Peyer's patch (tissue), 4 donors: Measurements from ENCODE around the gene NDST1. TPM values are rescaled to one million over a fixed set of nuclear protein-coding genes. Genes with fewer than 3 reads are reported as not detected.

ENCODE experiments used
- DNase-seq, 3 donors: peaks; one replicate each; pipeline ENCODE4 v3.0.0-alpha.2; 2017 to 2019
- H3K27ac ChIP-seq, 4 donors: fragments of 200-600 bp; sonication (generic); one replicate each; pipeline ENCODE4 v1.5.1; 2016 to 2019
- H3K27me3 ChIP-seq, 2 donors: fragments of 200-600 bp; sonication (generic); one replicate each; pipeline ENCODE4 v1.5.1; 2019
- H3K36me3 ChIP-seq, 3 donors: fragments of 200-600 bp; sonication (generic); one replicate each; pipeline ENCODE4 v1.5.1; 2016 to 2019
- H3K4me1 ChIP-seq, 4 donors: fragments of 200-600 bp; sonication (generic); one replicate each; pipeline ENCODE4 v1.5.1; 2016 to 2019
- H3K4me3 ChIP-seq, 4 donors: fragments of 200-600 bp; sonication (generic); 1 replicate in 3 of 4; 2 replicates in 1 of 4; pipeline ENCODE4 v1.5.1; 2016 to 2019; ENCODE audit warnings: mild to moderate bottlenecking in 1 of 4
- H3K9me3 ChIP-seq, 4 donors: fragments of 200-600 bp; sonication (generic); one replicate each; pipeline ENCODE4 v1.5.1; 2016 to 2019; ENCODE audit warnings: mild to moderate bottlenecking in 1 of 4
- CTCF ChIP-seq, 6 experiments: fragments of 450-650 bp in 4 of 6; fragments of 200-600 bp in 2 of 6; sonication (generic) in 1 of 6; IDR thresholded peaks; one replicate each; pipeline ENCODE4 v1.5.1; 2017 to 2019; ENCODE audit warnings: antibody characterized with exemption in 6 of 6, mild to moderate bottlenecking in 3 of 6, moderate library complexity in 1 of 6
- POLR2A ChIP-seq, 2 donors: fragments of 450-650 bp; IDR thresholded peaks; one replicate each; pipeline ENCODE4 v1.5.1; 2017; ENCODE audit warnings: antibody characterized with exemption in 2 of 2, mild to moderate bottlenecking in 2 of 2, moderate library complexity in 2 of 2
- total RNA-seq, 4 donors: library from RNA; depleted of rRNA; stranded (reverse); fragments of >200 nt; gene quantifications; one replicate each; pipeline ENCODE4 v1.1.0, GENCODE V29; 2016

The NDST1 gene
- total RNA-seq, 4 donors from 2014 or later, result 80.9 to 168 (median 118) TPM

GRCh38 chr5:150587856-150588595 lies 80.1 kb downstream of the NDST1 start:
- peak in 1 of 3 donors; percentile 54 for DNase-seq
- no peaks in the 10 kb centered on the region for H3K9me3 ChIP-seq
- H3K36me3 ChIP-seq, result no peaks in the 10 kb centered on the region
- H3K27ac ChIP-seq, result peak overlapping the region in 3 of 4 donors; percentile 53 to 86 (median 69)
- TF ChIP-seq POLR2A (IDR thresholded peaks at IDR 0.05) (no peak), CTCF (IDR thresholded peaks at IDR 0.05) (no peak)
- H3K4me3 ChIP-seq, result peak overlapping the region in 2 of 4 donors; percentile 58 to 60
- H3K27me3 ChIP-seq, result no peaks in the 10 kb centered on the region
- H3K4me1 ChIP-seq, result peaks cover 0 to 62% (median 9%) of the 10 kb centered on the region in 4 donors

GRCh38 chr5:150588596-150588890 lies 80.6 kb downstream of the NDST1 start:
- peak overlapping the region in 2 of 4 donors; percentile 58 to 60 for H3K4me3 ChIP-seq
- H3K4me1 ChIP-seq, result peaks cover 0 to 63% (median 7%) of the 10 kb centered on the region in 4 donors
- no peaks in the 10 kb centered on the region for H3K36me3 ChIP-seq
- H3K27me3 ChIP-seq, result no peaks in the 10 kb centered on the region
- TF ChIP-seq POLR2A (IDR thresholded peaks at IDR 0.05) (no peak), CTCF (IDR thresholded peaks at IDR 0.05) (no peak)
- peak in 2 of 3 donors; percentile 62 to 71 for DNase-seq
- H3K27ac ChIP-seq, result peak overlapping the region in 3 of 4 donors; percentile 53 to 86 (median 69)
- no peaks in the 10 kb centered on the region for H3K9me3 ChIP-seq

GRCh38 chr5:150589862-150590601 lies 82.1 kb downstream of the NDST1 start:
- H3K27ac ChIP-seq, result peak overlapping the region; percentile 51 to 86 (median 66)
- peak; percentile 19 to 78 (median 71) for DNase-seq
- TF ChIP-seq POLR2A (IDR thresholded peaks at IDR 0.05) (no peak), CTCF (IDR thresholded peaks at IDR 0.05) (peak in 5 of 6 experiments; percentile 22 to 72 (median 70))
- peak overlapping the region in 2 of 4 donors; percentile 19 to 22 for H3K4me3 ChIP-seq
- no peaks in the 10 kb centered on the region for H3K9me3 ChIP-seq
- no peaks in the 10 kb centered on the region for H3K36me3 ChIP-seq
- no peaks in the 10 kb centered on the region for H3K27me3 ChIP-seq
- H3K4me1 ChIP-seq, result peaks cover 0 to 60% (median 5%) of the 10 kb centered on the region in 4 donors

GRCh38 chr5:150590979-150591695 lies 83.2 kb downstream of the NDST1 start:
- Histone ChIP-seq H3K27me3 (no peaks in the 10 kb centered on the region), H3K4me1 (peaks cover 0 to 65% (median 5%) of the 10 kb centered on the region in 4 donors), H3K27ac (peak overlapping the region; percentile 13 to 86 (median 66)), H3K9me3 (no peaks in the 10 kb centered on the region), H3K36me3 (no peaks in the 10 kb centered on the region), H3K4me3 (peak overlapping the region in 1 of 4 donors; percentile 19)
- peak in 1 of 3 donors; percentile 54 for DNase-seq
- TF ChIP-seq POLR2A (IDR thresholded peaks at IDR 0.05), result no peak
- TF ChIP-seq CTCF (IDR thresholded peaks at IDR 0.05), result no peak

- Histone ChIP-seq H3K9me3 (no peaks in the 10 kb centered on the region), H3K27ac (peak overlapping the region in 1 of 4 donors; percentile 15), H3K36me3 (no peaks in the 10 kb centered on the region), H3K4me1 (peaks cover 0 to 74% (median 5%) of the 10 kb centered on the region in 4 donors), H3K4me3 (no peak overlapping the region), H3K27me3 (no peaks in the 10 kb centered on the region)
- DNase-seq, result peak in 1 of 3 donors; percentile 41
- TF ChIP-seq POLR2A (IDR thresholded peaks at IDR 0.05) (no peak), CTCF (IDR thresholded peaks at IDR 0.05) (no peak)
These were observed 85.7 kb downstream of the NDST1 start for GRCh38 chr5:150593593-150593992.
